Panc1 (cell line): Measurements from ENCODE around the gene GLIS2. TPM values are rescaled to one million over a fixed set of nuclear protein-coding genes. Genes with fewer than 3 reads are reported as not detected.

Experiments
- ATAC-seq: fragments of 200-7000 bp; cut with Tn5 transposase; 2 replicates; pipeline ENCODE4 v1.9.1; 2020; ENCODE audit warnings: mild to moderate bottlenecking, moderate library complexity
- BruUV-seq: library from RNA; stranded (reverse); fragments of 400-500 nt; replicated peaks from 2 replicates; lab custom pipeline; 2021; lab: Mats Ljungman, UMichigan
- CTCF ChIA-PET: fragments of 300-600 bp; sonication (Branson Sonifier 250); formaldehyde crosslinking; loops from one replicate; lab custom pipeline; 2022; ENCODE audit warnings: antibody characterized with exemption; lab: Charles Lee
- POLR2A ChIA-PET: fragments of 300-600 bp; sonication (Branson Sonifier 250); formaldehyde crosslinking; loops from one replicate; lab custom pipeline; 2022; ENCODE audit warnings: antibody characterized with exemption; lab: Charles Lee
- DNase-seq: peaks from one replicate; pipeline ENCODE4 v3.0.0-alpha.2; 2010; ENCODE audit warnings: low read depth, low spot score
- H3K27ac ChIP-seq: 2 replicates; pipeline ENCODE4 v1.5.1; 2011; ENCODE audit warnings: mild to moderate bottlenecking, low read length, inconsistent platforms
- H3K27me3 ChIP-seq: fragments of 200-500 bp; sonication (Bioruptor generic); 2 replicates; pipeline ENCODE4 v1.6.0; 2014; ENCODE audit warnings: low read length, inconsistent platforms; ENCODE audit not compliant: control insufficient read depth, insufficient read depth
- H3K36me3 ChIP-seq: fragments of 200-500 bp; sonication (Bioruptor generic); 2 replicates; pipeline ENCODE4 v1.5.1; 2014; ENCODE audit warnings: inconsistent platforms, mild to moderate bottlenecking, low read length, moderate library complexity; ENCODE audit not compliant: control insufficient read depth, insufficient read depth
- H3K4me1 ChIP-seq: 2 replicates; pipeline ENCODE4 v1.5.1; 2011; ENCODE audit warnings: inconsistent platforms, mild to moderate bottlenecking, low read length, moderate library complexity; ENCODE audit not compliant: control insufficient read depth, insufficient read depth
- H3K4me3 ChIP-seq, 2 experiments: 2 replicates each; pipeline ENCODE4 v1.5.1; 2011 to 2012; ENCODE audit warnings: low read depth in 2 of 2, low read length in 2 of 2, mild to moderate bottlenecking in 2 of 2, inconsistent platforms in 1 of 2, moderate library complexity in 1 of 2
- H3K9me3 ChIP-seq: fragments of 200-500 bp; sonication (Bioruptor generic); 2 replicates; pipeline ENCODE4 v1.5.1; 2014; ENCODE audit warnings: low read depth, mild to moderate bottlenecking, inconsistent platforms, low read length, moderate library complexity; ENCODE audit not compliant: control insufficient read depth, insufficient read depth
- POLR2AphosphoS5 ChIP-seq: IDR thresholded peaks from 2 replicates; pipeline ENCODE4 v1.6.1; 2012; ENCODE audit warnings: mild to moderate bottlenecking, low read depth, low read length, moderate library complexity
- SIN3A ChIP-seq: IDR thresholded peaks from 2 replicates; pipeline ENCODE4 v1.6.1; 2012; ENCODE audit warnings: low read depth, mild to moderate bottlenecking, low read length, moderate library complexity, borderline replicate concordance; ENCODE audit not compliant: insufficient read depth
- TCF7L2 ChIP-seq: IDR thresholded peaks from 2 replicates; pipeline ENCODE4 v1.6.1; 2011; ENCODE audit warnings: mild to moderate bottlenecking, low read depth, low read length, inconsistent platforms
- in situ Hi-C: cut with HindIII; loops from 2 replicates; pipeline ENCODE4 v1.10.0; 2016; ENCODE audit warnings: low sequenced_read_pairs, low pct_unique_long_range_greater_than_20kb
- intact Hi-C: fragments of 100-400 bp; cut with micrococcal nuclease; formaldehyde crosslinking; loops from one replicate; pipeline ENCODE4 v1.10.0; 2022; ENCODE audit not compliant: unreplicated experiment
- total RNA-seq: library from RNA; stranded (reverse); gene quantifications from one replicate; pipeline ENCODE4 v1.2.1, GENCODE V29; 2021; ENCODE audit not compliant: unreplicated experiment
- TF ChIP-seq, protein P1 (sequence below): fragments of 450-650 bp; IDR thresholded peaks from 2 replicates; pipeline ENCODE4 v1.5.1; 2017; ENCODE audit warnings: mild to moderate bottlenecking
- TF ChIP-seq, protein P2 (sequence below), 2 experiments: IDR thresholded peaks; 2 replicates each; pipeline ENCODE4 v1.6.1; 2011 to 2012; ENCODE audit warnings: low read depth in 2 of 2, control low read depth in 1 of 2, low read length in 1 of 2, mild to moderate bottlenecking in 1 of 2, moderate library complexity in 1 of 2; ENCODE audit not compliant: insufficient read depth in 1 of 2

GLIS2 gene
- total RNA-seq, 1 experiment from 2014 or later = 87.3 TPM

DNA sequence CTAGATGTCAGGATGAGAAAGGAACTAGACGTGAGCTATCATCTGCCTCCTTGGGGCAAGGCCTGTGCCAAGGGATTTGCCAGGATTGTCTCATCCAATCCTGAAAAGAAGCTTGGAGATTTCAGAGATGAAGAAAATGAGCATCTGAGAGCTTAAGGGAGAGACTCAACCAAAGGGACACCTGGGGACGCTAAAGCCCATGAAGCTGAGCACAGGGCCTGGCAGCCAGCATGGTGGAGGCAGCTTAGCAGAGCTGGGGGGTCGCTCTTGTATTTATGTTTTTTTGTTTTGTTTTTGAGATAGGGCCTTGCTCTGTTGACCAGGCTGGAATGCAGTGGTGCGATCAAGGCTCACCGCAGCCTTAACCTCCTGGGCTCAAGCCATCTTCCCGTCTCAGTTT, 18.4 kb upstream of the GLIS2 start:
- Histone ChIP-seq H3K4me3 (no peak overlapping the region), H3K36me3 (no peaks in the 10 kb centered on the region), H3K27me3 (no peaks in the 10 kb centered on the region), H3K27ac (no peak overlapping the region), H3K9me3 (no peaks in the 10 kb centered on the region), H3K4me1 (peaks cover 32% of the 10 kb centered on the region)
- in situ Hi-C loops = no loop called here
- no peak for TF ChIP-seq POLR2AphosphoS5
- no peak for TF ChIP-seq SIN3A
- TF ChIP-seq TCF7L2 = no peak
- TF ChIP-seq, protein P1, sequence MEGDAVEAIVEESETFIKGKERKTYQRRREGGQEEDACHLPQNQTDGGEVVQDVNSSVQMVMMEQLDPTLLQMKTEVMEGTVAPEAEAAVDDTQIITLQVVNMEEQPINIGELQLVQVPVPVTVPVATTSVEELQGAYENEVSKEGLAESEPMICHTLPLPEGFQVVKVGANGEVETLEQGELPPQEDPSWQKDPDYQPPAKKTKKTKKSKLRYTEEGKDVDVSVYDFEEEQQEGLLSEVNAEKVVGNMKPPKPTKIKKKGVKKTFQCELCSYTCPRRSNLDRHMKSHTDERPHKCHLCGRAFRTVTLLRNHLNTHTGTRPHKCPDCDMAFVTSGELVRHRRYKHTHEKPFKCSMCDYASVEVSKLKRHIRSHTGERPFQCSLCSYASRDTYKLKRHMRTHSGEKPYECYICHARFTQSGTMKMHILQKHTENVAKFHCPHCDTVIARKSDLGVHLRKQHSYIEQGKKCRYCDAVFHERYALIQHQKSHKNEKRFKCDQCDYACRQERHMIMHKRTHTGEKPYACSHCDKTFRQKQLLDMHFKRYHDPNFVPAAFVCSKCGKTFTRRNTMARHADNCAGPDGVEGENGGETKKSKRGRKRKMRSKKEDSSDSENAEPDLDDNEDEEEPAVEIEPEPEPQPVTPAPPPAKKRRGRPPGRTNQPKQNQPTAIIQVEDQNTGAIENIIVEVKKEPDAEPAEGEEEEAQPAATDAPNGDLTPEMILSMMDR = no peak
- TF ChIP-seq, protein P2, sequence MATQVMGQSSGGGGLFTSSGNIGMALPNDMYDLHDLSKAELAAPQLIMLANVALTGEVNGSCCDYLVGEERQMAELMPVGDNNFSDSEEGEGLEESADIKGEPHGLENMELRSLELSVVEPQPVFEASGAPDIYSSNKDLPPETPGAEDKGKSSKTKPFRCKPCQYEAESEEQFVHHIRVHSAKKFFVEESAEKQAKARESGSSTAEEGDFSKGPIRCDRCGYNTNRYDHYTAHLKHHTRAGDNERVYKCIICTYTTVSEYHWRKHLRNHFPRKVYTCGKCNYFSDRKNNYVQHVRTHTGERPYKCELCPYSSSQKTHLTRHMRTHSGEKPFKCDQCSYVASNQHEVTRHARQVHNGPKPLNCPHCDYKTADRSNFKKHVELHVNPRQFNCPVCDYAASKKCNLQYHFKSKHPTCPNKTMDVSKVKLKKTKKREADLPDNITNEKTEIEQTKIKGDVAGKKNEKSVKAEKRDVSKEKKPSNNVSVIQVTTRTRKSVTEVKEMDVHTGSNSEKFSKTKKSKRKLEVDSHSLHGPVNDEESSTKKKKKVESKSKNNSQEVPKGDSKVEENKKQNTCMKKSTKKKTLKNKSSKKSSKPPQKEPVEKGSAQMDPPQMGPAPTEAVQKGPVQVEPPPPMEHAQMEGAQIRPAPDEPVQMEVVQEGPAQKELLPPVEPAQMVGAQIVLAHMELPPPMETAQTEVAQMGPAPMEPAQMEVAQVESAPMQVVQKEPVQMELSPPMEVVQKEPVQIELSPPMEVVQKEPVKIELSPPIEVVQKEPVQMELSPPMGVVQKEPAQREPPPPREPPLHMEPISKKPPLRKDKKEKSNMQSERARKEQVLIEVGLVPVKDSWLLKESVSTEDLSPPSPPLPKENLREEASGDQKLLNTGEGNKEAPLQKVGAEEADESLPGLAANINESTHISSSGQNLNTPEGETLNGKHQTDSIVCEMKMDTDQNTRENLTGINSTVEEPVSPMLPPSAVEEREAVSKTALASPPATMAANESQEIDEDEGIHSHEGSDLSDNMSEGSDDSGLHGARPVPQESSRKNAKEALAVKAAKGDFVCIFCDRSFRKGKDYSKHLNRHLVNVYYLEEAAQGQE (IDR thresholded peaks at IDR 0.05; ENCODE audit: insufficient read depth in 1 of 2, low read depth in 2 of 2, low read length in 1 of 2) = no peak
- intact Hi-C loops = no loop called here
- CTCF ChIA-PET = interaction anchor here (1.2 to 1.6 kb wide), 2 partner anchors 9 to 14 kb away, joined by 3 to 4 read pairs; no protein-coding TSS in a partner anchor
- POLR2A ChIA-PET = no interaction called here
- BruUV-seq = no TSS peak
- no peak for ATAC-seq
- no peak for DNase-seq

DNA sequence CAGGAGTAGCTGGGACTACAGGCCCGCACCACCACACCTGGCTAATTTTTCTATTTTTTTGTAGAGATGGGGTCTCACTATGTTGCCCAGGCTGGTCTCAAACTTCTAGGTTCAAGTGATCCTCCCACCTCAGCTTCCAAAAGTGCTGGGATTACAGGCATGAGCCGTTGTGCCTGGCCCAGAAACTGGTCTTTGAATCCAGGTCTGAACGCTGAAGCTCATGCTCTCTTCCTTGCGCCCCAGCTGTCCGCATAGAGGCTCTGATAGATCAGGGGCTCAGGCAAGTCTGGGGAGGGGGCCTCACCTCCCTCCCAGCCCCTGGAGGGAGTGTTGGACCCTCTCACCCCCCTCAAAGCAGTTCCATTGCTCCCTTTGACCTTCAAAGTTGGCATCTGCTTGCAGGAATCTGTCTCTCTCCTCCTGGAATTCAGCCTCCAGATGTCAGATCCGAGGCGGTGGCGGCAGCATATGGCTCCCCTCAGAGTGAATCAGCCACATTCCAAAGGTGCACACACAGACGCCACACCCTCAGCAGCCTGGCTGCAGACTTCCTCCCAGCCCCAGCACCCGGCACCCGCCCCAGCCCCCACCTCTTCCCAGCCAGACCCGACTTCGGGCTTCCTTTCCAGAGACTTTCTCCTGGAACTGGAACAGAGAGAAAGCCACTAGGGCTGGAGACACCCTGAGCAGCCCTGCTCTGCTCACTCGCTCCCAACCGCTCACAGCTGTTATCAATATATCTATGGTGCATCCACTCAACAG, 16.9 kb upstream of the GLIS2 start:
- ATAC-seq (peak; percentile 95), DNase-seq (peak; percentile 76)
- H3K4me1 ChIP-seq = peaks cover 23% of the 10 kb centered on the region
- POLR2A ChIA-PET = no interaction called here
- BruUV-seq = no TSS peak
- intact Hi-C loops (no loop called here), in situ Hi-C loops (no loop called here)
- H3K9me3 ChIP-seq = no peaks in the 10 kb centered on the region
- no peak for TF ChIP-seq TCF7L2
- TF ChIP-seq SIN3A = no peak
- TF ChIP-seq, protein P1 = no peak
- TF ChIP-seq, protein P2 (IDR thresholded peaks at IDR 0.05; ENCODE audit: insufficient read depth in 1 of 2, low read depth in 2 of 2, low read length in 1 of 2) = no peak
- no peak for TF ChIP-seq POLR2AphosphoS5
- peak overlapping the region; percentile 72 for H3K27ac ChIP-seq
- no peaks in the 10 kb centered on the region for H3K27me3 ChIP-seq
- CTCF ChIA-PET = interaction anchor here (0.6 to 2.6 kb wide), 2 partner anchors 11 to 26 kb away, joined by 6 to 7 read pairs; no protein-coding TSS in a partner anchor
- H3K4me3 ChIP-seq = peak overlapping the region in 1 of 2 experiments; percentile 26; a peak in 1 of 4 replicates
- H3K36me3 ChIP-seq = no peaks in the 10 kb centered on the region
